ENCODE data around the gene GARRE1. TPM values are rescaled to one million over a fixed set of nuclear protein-coding genes. Genes with fewer than 3 reads are reported as not detected.

GARRE1 gene
- total and polyA plus RNA-seq, 2 of the 13 experiments (the other 11 are each of a cell fraction or from before 2014, with no cell fraction given) = 8.0 to 11.7 TPM

- TF ChIP-seq ASH2L (IDR thresholded peaks at IDR 0.05; ENCODE audit: insufficient read length, low read depth, low read length) (peak; percentile 70), ZNF766 (CRISPR knock-in tag; IDR thresholded peaks at IDR 0.05; ENCODE audit: borderline replicate concordance) (peak; percentile 53; the same call in 1 of the 2 replicates), ZNF574 (CRISPR knock-in tag; IDR thresholded peaks at IDR 0.05) (peak; percentile 94), SPEN (CRISPR knock-in tag; IDR thresholded peaks at IDR 0.05; ENCODE audit: low read depth) (no peak), SOX13 (IDR thresholded peaks at IDR 0.05) (no peak), SOX13 (CRISPR knock-in tag; conservative IDR thresholded peaks at IDR 0.05 in 1 of 2, IDR thresholded peaks at IDR 0.05 in 1 of 2) (peak in 1 of 2 experiments; percentile 37; a peak in 1 of 4 replicates), SAP130 (CRISPR knock-in tag; IDR thresholded peaks at IDR 0.05; ENCODE audit: low read depth) (peak; percentile 74), MYC (CRISPR knock-in tag; IDR thresholded peaks at IDR 0.05; ENCODE audit: borderline replicate concordance) (peak; percentile 47; the same call in 1 of the 2 replicates), RBM22 (optimal IDR thresholded peaks at IDR 0.05; ENCODE audit: low read length) (no peak), STAT6 (CRISPR knock-in tag; IDR thresholded peaks at IDR 0.05; ENCODE audit: borderline replicate concordance) (no peak), GATA4 (IDR thresholded peaks at IDR 0.05; ENCODE audit: borderline replicate concordance, low read depth) (peak; percentile 50; the same call in 1 of the 2 replicates), ZNF546 (CRISPR knock-in tag; conservative IDR thresholded peaks at IDR 0.05) (no peak), ZNF225 (CRISPR knock-in tag; IDR thresholded peaks at IDR 0.05) (no peak), PHF8 (CRISPR knock-in tag; IDR thresholded peaks at IDR 0.05) (peak; percentile 91), ETV6 (CRISPR knock-in tag; conservative IDR thresholded peaks at IDR 0.05) (peak; percentile 59; the same call in 1 of the 2 replicates)
- TF ChIP-seq, protein P1, sequence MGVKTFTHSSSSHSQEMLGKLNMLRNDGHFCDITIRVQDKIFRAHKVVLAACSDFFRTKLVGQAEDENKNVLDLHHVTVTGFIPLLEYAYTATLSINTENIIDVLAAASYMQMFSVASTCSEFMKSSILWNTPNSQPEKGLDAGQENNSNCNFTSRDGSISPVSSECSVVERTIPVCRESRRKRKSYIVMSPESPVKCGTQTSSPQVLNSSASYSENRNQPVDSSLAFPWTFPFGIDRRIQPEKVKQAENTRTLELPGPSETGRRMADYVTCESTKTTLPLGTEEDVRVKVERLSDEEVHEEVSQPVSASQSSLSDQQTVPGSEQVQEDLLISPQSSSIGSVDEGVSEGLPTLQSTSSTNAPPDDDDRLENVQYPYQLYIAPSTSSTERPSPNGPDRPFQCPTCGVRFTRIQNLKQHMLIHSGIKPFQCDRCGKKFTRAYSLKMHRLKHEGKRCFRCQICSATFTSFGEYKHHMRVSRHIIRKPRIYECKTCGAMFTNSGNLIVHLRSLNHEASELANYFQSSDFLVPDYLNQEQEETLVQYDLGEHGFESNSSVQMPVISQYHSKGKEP (CRISPR knock-in tag; IDR thresholded peaks at IDR 0.05) = no peak; the same call in 1 of the 2 replicates
- TF ChIP-seq, protein P2, sequence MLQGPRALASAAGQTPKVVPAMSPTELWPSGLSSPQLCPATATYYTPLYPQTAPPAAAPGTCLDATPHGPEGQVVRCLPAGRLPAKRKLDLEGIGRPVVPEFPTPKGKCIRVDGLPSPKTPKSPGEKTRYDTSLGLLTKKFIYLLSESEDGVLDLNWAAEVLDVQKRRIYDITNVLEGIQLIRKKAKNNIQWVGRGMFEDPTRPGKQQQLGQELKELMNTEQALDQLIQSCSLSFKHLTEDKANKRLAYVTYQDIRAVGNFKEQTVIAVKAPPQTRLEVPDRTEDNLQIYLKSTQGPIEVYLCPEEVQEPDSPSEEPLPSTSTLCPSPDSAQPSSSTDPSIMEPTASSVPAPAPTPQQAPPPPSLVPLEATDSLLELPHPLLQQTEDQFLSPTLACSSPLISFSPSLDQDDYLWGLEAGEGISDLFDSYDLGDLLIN (CRISPR knock-in tag; IDR thresholded peaks at IDR 0.05; ENCODE audit: borderline replicate concordance) = peak; percentile 73; the same call in 1 of the 2 replicates
- TF ChIP-seq, protein P3, sequence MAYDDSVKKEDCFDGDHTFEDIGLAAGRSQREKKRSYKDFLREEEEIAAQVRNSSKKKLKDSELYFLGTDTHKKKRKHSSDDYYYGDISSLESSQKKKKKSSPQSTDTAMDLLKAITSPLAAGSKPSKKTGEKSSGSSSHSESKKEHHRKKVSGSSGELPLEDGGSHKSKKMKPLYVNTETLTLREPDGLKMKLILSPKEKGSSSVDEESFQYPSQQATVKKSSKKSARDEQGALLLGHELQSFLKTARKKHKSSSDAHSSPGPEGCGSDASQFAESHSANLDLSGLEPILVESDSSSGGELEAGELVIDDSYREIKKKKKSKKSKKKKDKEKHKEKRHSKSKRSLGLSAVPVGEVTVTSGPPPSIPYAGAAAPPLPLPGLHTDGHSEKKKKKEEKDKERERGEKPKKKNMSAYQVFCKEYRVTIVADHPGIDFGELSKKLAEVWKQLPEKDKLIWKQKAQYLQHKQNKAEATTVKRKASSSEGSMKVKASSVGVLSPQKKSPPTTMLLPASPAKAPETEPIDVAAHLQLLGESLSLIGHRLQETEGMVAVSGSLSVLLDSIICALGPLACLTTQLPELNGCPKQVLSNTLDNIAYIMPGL (CRISPR knock-in tag; IDR thresholded peaks at IDR 0.05; ENCODE audit: borderline replicate concordance in 1 of 2, low read depth in 1 of 2) = peak; percentile 59 to 71; a peak in 3 of 4 replicates
Measured at GRCh38 chr19:34254046-34254697, at the start of gene GARRE1 (continued).
